SK-N-MC (cell line): ENCODE data around the gene PRR33.

Experiments
- EZH2 ChIP-seq: fragments of 200-600 bp; sonication (generic); IDR thresholded peaks from one replicate; pipeline ENCODE4 v1.6.1; 2017; ENCODE audit warnings: antibody characterized with exemption
- FOXP2 ChIP-seq: optimal IDR thresholded peaks from 2 replicates; pipeline ENCODE3; 2011; ENCODE audit warnings: mild to moderate bottlenecking, moderate library complexity; ENCODE audit not compliant: insufficient read depth; ENCODE audit errors: extremely low read length, control extremely low read depth
- POLR2AphosphoS5 ChIP-seq: IDR thresholded peaks from 2 replicates; pipeline ENCODE4 v1.6.1; 2012; ENCODE audit warnings: mild to moderate bottlenecking, low read depth, low read length, borderline replicate concordance

DNA sequence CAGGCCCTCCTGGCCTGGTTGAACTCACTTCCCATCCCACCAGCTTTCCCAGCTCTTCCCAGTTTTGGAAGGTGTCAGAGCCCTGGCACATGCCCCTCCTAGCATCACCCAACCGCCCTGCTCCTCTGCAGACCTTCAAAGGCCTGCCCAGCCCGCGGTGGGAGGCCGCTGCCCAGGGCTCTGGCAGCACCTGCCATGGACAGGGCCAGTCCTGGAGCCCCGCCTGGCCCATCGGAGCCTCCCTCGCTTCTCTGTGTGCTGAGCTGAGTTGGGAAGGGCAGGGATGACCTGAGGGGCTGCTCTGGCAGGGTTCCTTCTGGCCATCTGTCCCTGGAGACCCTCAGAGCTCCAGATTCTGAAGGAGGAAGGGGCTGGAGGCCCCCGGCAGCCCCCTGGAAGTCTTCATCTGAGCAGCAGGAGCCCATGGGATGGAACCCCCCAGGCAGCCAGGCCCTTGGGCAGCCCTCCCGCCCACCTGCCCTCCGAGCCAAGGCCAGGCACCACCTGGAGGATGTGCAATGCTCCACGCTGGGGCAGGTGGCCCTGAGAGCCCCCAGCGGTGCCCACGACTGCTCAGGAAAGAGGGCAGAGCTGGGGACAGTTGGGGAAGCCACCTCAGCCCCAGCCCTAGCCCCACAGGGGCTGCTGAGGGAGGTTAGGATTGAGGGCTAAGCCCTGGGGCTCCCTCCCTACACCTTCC lies 35.2 kb downstream of the PRR33 start:
- TF ChIP-seq POLR2AphosphoS5 (no peak), EZH2 (no peak), FOXP2 (no peak)
